Mesothelial cell of epicardium (in vitro differentiated cells): ENCODE measurements around the gene SMPD3. TPM values are rescaled to one million over a fixed set of nuclear protein-coding genes. Genes with fewer than 3 reads are reported as not detected.

Source experiments
- DNase-seq, 2 experiments: peaks; one replicate each; pipeline ENCODE4 v3.0.0; 2021; ENCODE audit warnings: low spot score in 2 of 2; ENCODE audit not compliant: unreplicated experiment in 2 of 2
- H3K27ac Mint-ChIP-seq: 2 replicates; pipeline ENCODE4 v1.8.0; 2021; ENCODE audit warnings: mixed read lengths
- H3K27me3 Mint-ChIP-seq: 2 replicates; pipeline ENCODE4 v1.8.0; 2021; ENCODE audit warnings: low read depth, mixed read lengths
- H3K36me3 Mint-ChIP-seq: 2 replicates; pipeline ENCODE4 v1.8.0; 2021; ENCODE audit warnings: mixed read lengths
- H3K4me1 Mint-ChIP-seq: 2 replicates; pipeline ENCODE4 v1.8.0; 2021; ENCODE audit warnings: mixed read lengths
- H3K4me3 Mint-ChIP-seq: 2 replicates; pipeline ENCODE4 v1.8.0; 2021; ENCODE audit warnings: mild to moderate bottlenecking, moderate library complexity, mixed read lengths
- H3K9me3 Mint-ChIP-seq: 2 replicates; pipeline ENCODE4 v1.8.0; 2021; ENCODE audit warnings: mixed read lengths
- total RNA-seq: library from RNA; stranded (reverse); gene quantifications from 3 replicates; pipeline ENCODE4 v1.2.1, GENCODE V29; 2021
- TF ChIP-seq, protein P1 (sequence below): fragments of 200-600 bp; sonication (generic); IDR thresholded peaks from one replicate; pipeline ENCODE4 v1.5.0; 2021; ENCODE audit warnings: antibody characterized with exemption; ENCODE audit not compliant: unreplicated experiment

The SMPD3 gene
- total RNA-seq, 1 donor from 2014 or later = 0.20 TPM

DNA sequence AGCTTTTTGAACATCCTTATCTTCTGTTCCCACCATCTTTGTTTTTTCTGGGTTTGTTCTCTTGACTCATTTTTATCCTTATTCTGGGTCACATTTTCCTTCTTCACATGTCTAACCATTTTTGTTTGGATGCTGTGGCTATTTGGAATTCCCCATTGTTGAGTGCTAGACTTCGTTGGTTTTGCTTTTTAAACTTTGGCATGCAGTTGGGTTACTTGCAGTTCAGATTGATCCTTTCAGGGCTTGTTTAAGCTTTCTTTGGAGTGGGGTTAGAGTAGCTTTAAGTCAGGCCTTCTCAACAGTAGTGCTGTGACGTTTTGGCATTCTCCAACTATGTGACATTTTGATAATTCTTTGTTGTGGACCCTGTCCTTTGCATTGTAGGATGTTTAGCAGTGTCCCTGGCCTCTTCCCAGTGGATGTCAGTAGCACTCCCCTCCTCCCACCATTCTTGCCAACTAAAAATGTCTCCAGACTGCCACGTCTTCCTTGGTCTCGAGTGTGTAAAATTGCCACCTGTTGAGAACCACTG, 116.4 kb downstream of the SMPD3 start:
- Mint-ChIP-seq H3K4me1 (peaks cover 34% of the 10 kb centered on the region), H3K4me3 (no peak overlapping the region), H3K36me3 (peaks cover 8% of the 10 kb centered on the region), H3K27me3 (no peaks in the 10 kb centered on the region), H3K27ac (peak overlapping the region; percentile 91), H3K9me3 (no peaks in the 10 kb centered on the region)
- no peak for DNase-seq
- TF ChIP-seq, protein P1, sequence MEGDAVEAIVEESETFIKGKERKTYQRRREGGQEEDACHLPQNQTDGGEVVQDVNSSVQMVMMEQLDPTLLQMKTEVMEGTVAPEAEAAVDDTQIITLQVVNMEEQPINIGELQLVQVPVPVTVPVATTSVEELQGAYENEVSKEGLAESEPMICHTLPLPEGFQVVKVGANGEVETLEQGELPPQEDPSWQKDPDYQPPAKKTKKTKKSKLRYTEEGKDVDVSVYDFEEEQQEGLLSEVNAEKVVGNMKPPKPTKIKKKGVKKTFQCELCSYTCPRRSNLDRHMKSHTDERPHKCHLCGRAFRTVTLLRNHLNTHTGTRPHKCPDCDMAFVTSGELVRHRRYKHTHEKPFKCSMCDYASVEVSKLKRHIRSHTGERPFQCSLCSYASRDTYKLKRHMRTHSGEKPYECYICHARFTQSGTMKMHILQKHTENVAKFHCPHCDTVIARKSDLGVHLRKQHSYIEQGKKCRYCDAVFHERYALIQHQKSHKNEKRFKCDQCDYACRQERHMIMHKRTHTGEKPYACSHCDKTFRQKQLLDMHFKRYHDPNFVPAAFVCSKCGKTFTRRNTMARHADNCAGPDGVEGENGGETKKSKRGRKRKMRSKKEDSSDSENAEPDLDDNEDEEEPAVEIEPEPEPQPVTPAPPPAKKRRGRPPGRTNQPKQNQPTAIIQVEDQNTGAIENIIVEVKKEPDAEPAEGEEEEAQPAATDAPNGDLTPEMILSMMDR = no peak

DNA sequence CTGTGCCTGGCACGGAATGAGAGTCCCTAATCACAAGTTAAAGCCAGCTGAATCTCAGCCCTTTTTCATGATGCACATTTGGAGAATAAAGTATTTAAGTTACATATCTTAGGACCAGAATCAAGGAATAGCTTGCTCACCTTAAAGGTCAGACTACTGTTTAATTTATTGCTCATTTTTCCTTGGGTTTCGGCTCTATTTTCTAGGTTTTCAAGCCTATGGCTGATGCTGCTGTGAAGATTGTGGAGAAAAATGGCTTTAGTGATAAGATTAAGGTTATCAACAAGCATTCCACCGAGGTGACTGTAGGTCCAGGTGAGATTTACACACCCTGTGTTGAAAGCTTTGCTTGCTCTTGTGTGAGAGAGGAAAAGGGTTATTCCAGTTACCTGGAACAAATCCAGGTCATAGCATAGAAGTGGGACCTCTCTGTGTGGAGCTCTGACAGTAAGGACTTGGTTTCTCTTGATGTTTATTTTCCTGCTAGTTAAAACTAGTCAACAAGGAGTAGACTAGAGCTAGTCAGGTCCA, 119.4 kb downstream of the SMPD3 start:
- H3K4me3 Mint-ChIP-seq = no peak overlapping the region
- H3K27ac Mint-ChIP-seq = peak overlapping the region; percentile 97
- DNase-seq = no peak
- H3K27me3 Mint-ChIP-seq = no peaks in the 10 kb centered on the region
- H3K9me3 Mint-ChIP-seq = no peaks in the 10 kb centered on the region
- TF ChIP-seq, protein P1 = no peak
- H3K4me1 Mint-ChIP-seq = peaks cover 34% of the 10 kb centered on the region
- peaks cover 12% of the 10 kb centered on the region for H3K36me3 Mint-ChIP-seq

DNA sequence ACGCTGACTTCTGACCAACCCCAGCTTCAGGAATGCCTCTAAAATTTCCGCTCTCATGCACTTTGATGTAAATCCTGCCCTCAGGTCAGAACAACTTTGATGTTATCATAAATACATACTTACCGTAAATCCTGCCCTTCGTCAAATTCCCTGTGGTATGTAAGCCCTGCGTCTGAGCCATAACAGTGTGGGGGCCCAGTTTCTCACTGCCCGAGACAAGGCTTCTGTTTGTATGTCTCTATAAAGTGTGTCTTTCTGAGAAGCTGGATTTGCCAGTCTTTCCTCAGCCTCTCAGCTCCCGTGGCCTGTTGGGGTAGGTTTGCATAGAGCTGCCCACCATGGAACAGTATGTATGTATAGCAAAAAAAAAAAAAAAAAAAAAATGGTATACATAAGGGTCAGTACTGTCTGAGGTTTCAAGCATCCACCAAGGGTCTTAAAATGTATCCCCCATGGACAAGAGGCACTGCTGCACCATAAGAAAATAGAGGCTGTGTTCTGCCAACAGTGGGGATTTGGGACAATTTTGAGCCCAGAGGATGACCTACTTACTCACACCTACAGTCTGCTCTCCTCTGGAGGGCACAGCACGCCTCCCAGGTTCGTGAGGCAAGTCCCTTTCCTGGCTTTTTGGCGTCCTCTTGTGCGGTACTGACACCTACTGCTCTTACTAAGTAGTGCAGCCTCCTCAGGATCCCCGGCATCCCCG, 120.0 kb downstream of the SMPD3 start:
- TF ChIP-seq, protein P1 = peak; percentile 72
- Mint-ChIP-seq H3K4me3 (peak overlapping the region; percentile 7), H3K27me3 (no peaks in the 10 kb centered on the region), H3K9me3 (no peaks in the 10 kb centered on the region), H3K4me1 (peaks cover 34% of the 10 kb centered on the region), H3K27ac (peak overlapping the region; percentile 97), H3K36me3 (peaks cover 15% of the 10 kb centered on the region)
- DNase-seq = peak; percentile 62 to 85

DNA sequence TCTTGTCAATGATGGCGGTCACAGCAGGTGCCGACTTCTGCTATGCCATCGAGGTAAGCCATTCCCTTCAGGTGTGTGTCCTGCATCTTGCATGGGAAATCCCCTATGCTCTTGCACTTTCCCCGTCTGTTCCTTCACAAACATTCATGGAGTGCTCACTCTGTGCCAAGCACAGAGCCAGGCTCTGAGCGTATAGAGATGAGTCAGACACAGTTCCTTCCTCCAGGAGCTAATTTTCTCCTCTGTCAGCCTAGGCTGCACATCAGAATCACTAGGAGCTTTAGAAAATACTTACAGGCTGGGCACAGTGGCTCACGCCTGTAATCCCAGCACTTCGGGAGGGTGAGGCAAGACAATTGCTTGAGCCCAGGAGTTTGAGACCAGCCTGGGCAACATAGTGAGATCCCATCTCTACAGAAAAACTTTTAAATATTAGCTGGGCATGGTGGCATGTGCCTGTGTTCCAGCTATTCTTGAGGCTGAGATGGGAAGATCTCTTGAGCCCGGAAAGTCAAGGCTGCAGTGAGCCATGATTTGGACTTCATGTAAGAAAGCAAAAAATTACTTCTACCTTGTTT, 123.4 kb downstream of the SMPD3 start:
- Mint-ChIP-seq H3K4me3 (no peak overlapping the region), H3K36me3 (peaks cover 21% of the 10 kb centered on the region), H3K9me3 (no peaks in the 10 kb centered on the region), H3K4me1 (peaks cover 23% of the 10 kb centered on the region), H3K27ac (no peak overlapping the region), H3K27me3 (no peaks in the 10 kb centered on the region)
- no peak for DNase-seq
- TF ChIP-seq, protein P1 = no peak

DNA sequence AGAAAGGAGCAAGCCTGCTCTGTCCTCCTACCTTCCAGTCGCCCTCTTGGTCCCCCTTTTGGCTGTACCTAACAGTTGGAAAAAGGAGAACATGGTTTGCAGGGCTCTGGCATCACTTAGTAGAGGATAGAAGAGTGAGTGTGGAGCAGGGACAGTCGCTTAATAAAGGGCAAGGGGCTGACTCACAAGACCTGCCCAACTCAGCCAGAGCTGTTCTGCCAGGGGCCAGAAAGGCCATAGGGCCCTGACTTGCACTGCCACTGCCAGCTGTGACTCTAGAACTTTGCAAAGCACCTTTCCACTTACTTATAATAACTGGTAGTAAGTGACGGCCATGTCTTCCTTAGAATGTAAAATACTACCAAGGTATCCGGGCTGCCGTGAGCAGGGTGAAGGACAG, 124.0 kb downstream of the SMPD3 start:
- no peaks in the 10 kb centered on the region for H3K27me3 Mint-ChIP-seq
- H3K9me3 Mint-ChIP-seq = no peaks in the 10 kb centered on the region
- TF ChIP-seq, protein P1 = no peak
- no peak for DNase-seq
- H3K36me3 Mint-ChIP-seq = peaks cover 23% of the 10 kb centered on the region
- no peak overlapping the region for H3K4me3 Mint-ChIP-seq
- no peak overlapping the region for H3K27ac Mint-ChIP-seq
- peaks cover 23% of the 10 kb centered on the region for H3K4me1 Mint-ChIP-seq
